Gastrocnemius medialis (tissue), 4 donors: ENCODE results near the gene PRDM7. TPM values are rescaled to one million over a fixed set of nuclear protein-coding genes. Genes with fewer than 3 reads are reported as not detected.

Experiments
- ATAC-seq, 2 donors: fragments of 150-250 bp; one replicate each; pipeline ENCODE4 v1.9.1; 2016
- DNase-seq, 2 donors: peaks; one replicate each; pipeline ENCODE4 v3.0.0-alpha.2; 2019
- H3K27ac ChIP-seq, 4 donors: fragments of 200-600 bp; sonication (generic); 1 replicate in 1 of 4; 2 replicates in 3 of 4; pipeline ENCODE4 v1.5.1; 2016 to 2018; ENCODE audit warnings: mild to moderate bottlenecking in 2 of 4, moderate library complexity in 1 of 4
- H3K27me3 ChIP-seq, 3 donors: fragments of 200-600 bp; sonication (generic) in 2 of 3; 1 replicate in 1 of 3; 2 replicates in 2 of 3; pipeline versions ENCODE4 v1.5.1 to v1.6.0; 2016 to 2019; ENCODE audit warnings: mild to moderate bottlenecking in 1 of 3, moderate library complexity in 1 of 3
- H3K36me3 ChIP-seq, 2 donors: fragments of 200-600 bp; sonication (generic) in 1 of 2; one replicate each; pipeline ENCODE4 v1.5.1; 2017 to 2018
- H3K4me1 ChIP-seq, 2 donors: fragments of 200-600 bp; sonication (generic) in 1 of 2; one replicate each; pipeline ENCODE4 v1.5.1; 2016 to 2017; ENCODE audit warnings: mild to moderate bottlenecking in 2 of 2
- H3K4me3 ChIP-seq, 4 donors: fragments of 200-600 bp; sonication (generic) in 3 of 4; 1 replicate in 1 of 4; 2 replicates in 3 of 4; pipeline ENCODE4 v1.5.1; 2016 to 2019; ENCODE audit warnings: mild to moderate bottlenecking in 2 of 4
- H3K9me3 ChIP-seq, 3 donors: fragments of 200-600 bp; sonication (generic) in 2 of 3; 1 replicate in 1 of 3; 2 replicates in 2 of 3; pipeline ENCODE4 v1.5.1; 2016 to 2019
- CTCF ChIP-seq, 5 experiments: fragments of 450-650 bp in 3 of 5; fragments of 200-600 bp in 2 of 5; sonication (generic) in 2 of 5; IDR thresholded peaks in 4 of 5; conservative IDR thresholded peaks in 1 of 5; 1 replicate in 4 of 5; 2 replicates in 1 of 5; pipeline ENCODE4 v1.5.1; 2016 to 2019; ENCODE audit warnings: antibody characterized with exemption in 5 of 5, mild to moderate bottlenecking in 3 of 5, moderate library complexity in 3 of 5
- POLR2A ChIP-seq, 2 donors: fragments of 450-650 bp; IDR thresholded peaks; one replicate each; pipeline ENCODE4 v1.6.1; 2017; ENCODE audit warnings: antibody characterized with exemption in 2 of 2, mild to moderate bottlenecking in 2 of 2, moderate library complexity in 2 of 2
- in situ Hi-C, 4 donors: fragments of 200-750 bp; cut with MboI; loops; one replicate each; pipeline versions ENCODE4 v1.15.0 to v1.8.0; 2017; ENCODE audit warnings: low sequenced_read_pairs in 4 of 4
- intact Hi-C: fragments of 100-400 bp; cut with DNase I; formaldehyde crosslinking; loops from one replicate; pipeline ENCODE4 v1.15.1; 2023; ENCODE audit warnings: low total_unique reads
- total RNA-seq, 4 donors: library from RNA; depleted of rRNA; stranded (reverse); fragments of >200 nt; gene quantifications; one replicate each; pipeline versions ENCODE4 v1.1.0 to v1.2.3, GENCODE V29; 2016

PRDM7 gene
- total RNA-seq, 4 donors from 2014 or later = not detected

- ATAC-seq (no peak), DNase-seq (no peak)
- intact Hi-C loops (no loop called here), in situ Hi-C loops (no loop called here)
- Histone ChIP-seq H3K27me3 (no peaks in the 10 kb centered on the region), H3K9me3 (no peaks in the 10 kb centered on the region), H3K27ac (no peak overlapping the region), H3K4me1 (no peaks in the 10 kb centered on the region), H3K4me3 (no peak overlapping the region), H3K36me3 (peaks cover 0 to 47% of the 10 kb centered on the region in 2 donors)
- TF ChIP-seq POLR2A (IDR thresholded peaks at IDR 0.05) = no peak
- no peak for TF ChIP-seq CTCF (IDR thresholded peaks at IDR 0.05 in 4 of 5, conservative IDR thresholded peaks at IDR 0.05 in 1 of 5)
Observed at GRCh38 chr16:90040152-90041023, 36.7 kb downstream of the PRDM7 start.

- intact Hi-C loops (no loop called here), in situ Hi-C loops (no loop called here)
- ATAC-seq (no peak), DNase-seq (no peak)
- H3K36me3 ChIP-seq = peaks cover 0 to 41% of the 10 kb centered on the region in 2 donors
- H3K27ac ChIP-seq = no peak overlapping the region
- no peaks in the 10 kb centered on the region for H3K9me3 ChIP-seq
- H3K4me1 ChIP-seq = no peaks in the 10 kb centered on the region
- H3K4me3 ChIP-seq = no peak overlapping the region
- TF ChIP-seq POLR2A (IDR thresholded peaks at IDR 0.05) (no peak), CTCF (IDR thresholded peaks at IDR 0.05 in 4 of 5, conservative IDR thresholded peaks at IDR 0.05 in 1 of 5) (no peak)
- H3K27me3 ChIP-seq = no peaks in the 10 kb centered on the region
Observed at GRCh38 chr16:90037276-90037675, 39.9 kb downstream of the PRDM7 start.

GRCh38 chr16:90035902-90036301 is 41.2 kb downstream of the PRDM7 start:
- H3K4me1 ChIP-seq = no peaks in the 10 kb centered on the region
- no peak overlapping the region for H3K27ac ChIP-seq
- ATAC-seq = no peak
- no peaks in the 10 kb centered on the region for H3K27me3 ChIP-seq
- no peak overlapping the region for H3K4me3 ChIP-seq
- H3K36me3 ChIP-seq = peaks cover 0 to 39% of the 10 kb centered on the region in 2 donors
- no peak for TF ChIP-seq POLR2A (IDR thresholded peaks at IDR 0.05)
- no peak for TF ChIP-seq CTCF (IDR thresholded peaks at IDR 0.05 in 4 of 5, conservative IDR thresholded peaks at IDR 0.05 in 1 of 5)
- intact Hi-C loops = no loop called here
- no peaks in the 10 kb centered on the region for H3K9me3 ChIP-seq
- no peak for DNase-seq
- in situ Hi-C loops = no loop called here

- Histone ChIP-seq H3K9me3 (no peaks in the 10 kb centered on the region), H3K27ac (no peak overlapping the region), H3K4me3 (no peak overlapping the region), H3K27me3 (no peaks in the 10 kb centered on the region), H3K4me1 (no peaks in the 10 kb centered on the region), H3K36me3 (peaks cover 0 to 29% of the 10 kb centered on the region in 2 donors)
- intact Hi-C loops (no loop called here), in situ Hi-C loops (no loop called here)
- DNase-seq = no peak
- ATAC-seq = no peak
- TF ChIP-seq CTCF (IDR thresholded peaks at IDR 0.05 in 4 of 5, conservative IDR thresholded peaks at IDR 0.05 in 1 of 5) (no peak), POLR2A (IDR thresholded peaks at IDR 0.05) (no peak)
Observed at GRCh38 chr16:90034504-90034903, 42.6 kb downstream of the PRDM7 start.
